ENCODE results near the gene MRPS7. TPM values are rescaled to one million over a fixed set of nuclear protein-coding genes. Genes with fewer than 3 reads are reported as not detected.

Gene MRPS7
- total RNA-seq, result 10 to 100 TPM; 19.6 to 44.8 (median 34.3) TPM
- polyA plus RNA-seq, result 10 to 100 TPM; 34.1 to 46.4 TPM
- long read RNA-seq, donor 1, transcript MRPS7-201 (5 exons, 1,406 nt), result major isoform, 165 of 202 reads
- long read RNA-seq, donor 1, transcript MRPS7-203 (4 exons, 1,638 nt), result minor isoform, 22 of 202 reads
- long read RNA-seq, donor 1, partial matches to known transcripts, result 1 of 202 reads
- long read RNA-seq, donor 1, other reads (novel, unspliced or antisense), result 10 of 202 reads
- long read RNA-seq, donor 2, transcript MRPS7-201 (5 exons, 1,406 nt), result major isoform, 43 of 82 reads
- long read RNA-seq, donor 2, transcript MRPS7-203 (4 exons, 1,638 nt), result minor isoform, 5 of 82 reads
- long read RNA-seq, donor 2, partial matches to known transcripts, result 27 of 82 reads
- long read RNA-seq, donor 2, other reads (novel, unspliced or antisense), result 5 of 82 reads
- long read RNA-seq, donor 3, transcript MRPS7-201 (5 exons, 1,406 nt), result major isoform, 71 of 83 reads
- long read RNA-seq, donor 3, partial matches to known transcripts, result 1 of 83 reads
- long read RNA-seq, donor 3, other reads (novel, unspliced or antisense), result 7 of 83 reads

DNA sequence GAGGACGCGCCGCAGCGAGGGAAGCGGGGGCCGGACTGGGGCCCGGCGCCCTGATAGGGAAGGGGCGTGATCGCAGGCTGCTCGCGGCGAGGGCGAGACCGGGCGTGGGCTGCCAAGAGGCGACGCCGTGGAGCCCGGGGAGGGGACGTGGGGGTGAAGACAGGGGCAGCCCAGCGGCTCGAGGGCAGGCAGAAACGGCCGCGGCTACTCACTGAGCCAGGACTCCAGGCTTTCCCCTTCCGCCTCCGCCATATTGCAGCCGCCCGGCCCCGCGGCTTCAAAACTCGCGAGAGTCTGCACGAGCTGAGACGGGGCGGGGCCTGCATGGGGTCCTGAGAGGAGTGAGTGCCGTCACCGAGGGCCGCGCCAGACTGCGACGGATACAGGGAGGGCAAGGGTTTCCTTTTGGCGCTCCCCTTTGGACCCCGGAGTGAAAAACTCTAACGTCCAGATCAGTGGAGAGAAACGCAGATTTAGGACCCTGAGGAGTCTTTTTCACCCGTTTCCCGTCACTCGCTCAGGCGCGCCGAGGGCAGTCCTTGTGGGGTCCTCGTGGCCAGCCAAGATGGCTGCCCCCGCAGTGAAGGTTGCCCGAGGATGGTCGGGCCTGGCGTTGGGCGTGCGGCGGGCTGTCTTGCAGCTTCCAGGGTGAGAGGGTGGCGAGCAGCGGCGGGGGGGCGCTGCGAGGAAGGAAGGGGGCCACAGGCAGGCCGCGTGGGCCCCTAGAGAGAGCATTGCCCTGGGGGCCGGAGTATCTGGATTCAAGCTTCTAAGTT, at the start of gene MRPS7, which contains the start of gene GGA3:
MRPS7 (plus strand) TSS at position 544 of the 776 bp plus-strand sequence; CDS start at position 566, 22 bp downstream.
GGA3 (minus strand) TSS at position 271 of the 776 bp plus-strand sequence; CDS start at position 252, 19 bp downstream.
- no peaks in the 10 kb centered on the region for H3K36me3 ChIP-seq
- intact Hi-C loops (cut with DNase I), result no loop called here
- peaks cover 6% of the 10 kb centered on the region for H3K4me1 ChIP-seq (ENCODE audit: insufficient read depth)
- H3K27me3 ChIP-seq, result no peaks in the 10 kb centered on the region
- peak within 1 kb of the TSS; percentile 94 to 98 for H3K27ac ChIP-seq
- peak within 1 kb of the TSS; percentile 91 for H3K4me3 ChIP-seq
- DNase-seq, result peak; percentile 95 to 97 (median 96)
- TF ChIP-seq EP300 (IDR thresholded peaks at IDR 0.05) (no peak), POLR2A (IDR thresholded peaks at IDR 0.05) (peak; percentile 52)
- TF ChIP-seq, protein P1, sequence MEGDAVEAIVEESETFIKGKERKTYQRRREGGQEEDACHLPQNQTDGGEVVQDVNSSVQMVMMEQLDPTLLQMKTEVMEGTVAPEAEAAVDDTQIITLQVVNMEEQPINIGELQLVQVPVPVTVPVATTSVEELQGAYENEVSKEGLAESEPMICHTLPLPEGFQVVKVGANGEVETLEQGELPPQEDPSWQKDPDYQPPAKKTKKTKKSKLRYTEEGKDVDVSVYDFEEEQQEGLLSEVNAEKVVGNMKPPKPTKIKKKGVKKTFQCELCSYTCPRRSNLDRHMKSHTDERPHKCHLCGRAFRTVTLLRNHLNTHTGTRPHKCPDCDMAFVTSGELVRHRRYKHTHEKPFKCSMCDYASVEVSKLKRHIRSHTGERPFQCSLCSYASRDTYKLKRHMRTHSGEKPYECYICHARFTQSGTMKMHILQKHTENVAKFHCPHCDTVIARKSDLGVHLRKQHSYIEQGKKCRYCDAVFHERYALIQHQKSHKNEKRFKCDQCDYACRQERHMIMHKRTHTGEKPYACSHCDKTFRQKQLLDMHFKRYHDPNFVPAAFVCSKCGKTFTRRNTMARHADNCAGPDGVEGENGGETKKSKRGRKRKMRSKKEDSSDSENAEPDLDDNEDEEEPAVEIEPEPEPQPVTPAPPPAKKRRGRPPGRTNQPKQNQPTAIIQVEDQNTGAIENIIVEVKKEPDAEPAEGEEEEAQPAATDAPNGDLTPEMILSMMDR (IDR thresholded peaks at IDR 0.05), result peak in 1 of 3 donors; percentile 22
- H3K9me3 ChIP-seq, result no peaks in the 10 kb centered on the region
- WGBS, 3 donors, result 0 to 1% (median 0%) methylated on average over 44 to 67 of the region's 69 CpGs

DNA sequence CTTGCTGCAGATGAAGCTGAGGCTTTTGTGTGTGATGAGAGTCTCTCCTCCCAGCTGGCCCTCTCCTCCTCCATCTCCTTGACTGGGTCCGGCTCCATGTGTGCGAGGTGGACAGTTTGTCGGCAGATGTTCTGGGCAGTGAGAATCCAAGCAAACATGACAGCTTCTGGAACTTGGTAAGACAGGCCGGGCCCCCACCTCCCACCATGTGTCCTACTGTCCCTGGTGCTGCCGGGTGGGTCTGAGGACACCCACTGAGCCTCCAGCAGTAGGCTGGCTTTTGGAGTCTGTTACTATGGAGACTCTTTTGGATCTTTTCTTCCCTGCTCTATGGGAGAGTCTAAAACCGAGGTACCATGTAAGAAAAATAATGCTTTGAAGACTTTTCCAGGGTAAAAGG, 43.5 kb upstream of the MRPS7 start:
- H3K9me3 ChIP-seq, result no peaks in the 10 kb centered on the region
- no peak overlapping the region for H3K4me3 ChIP-seq
- 78 to 95% (median 84%) methylated on average over 6 of the region's 6 CpGs for WGBS, 3 donors
- no peaks in the 10 kb centered on the region for H3K27me3 ChIP-seq
- TF ChIP-seq, protein P1 (IDR thresholded peaks at IDR 0.05), result no peak
- TF ChIP-seq EP300 (IDR thresholded peaks at IDR 0.05), result no peak
- TF ChIP-seq POLR2A (IDR thresholded peaks at IDR 0.05), result no peak
- H3K27ac ChIP-seq, result no peak overlapping the region
- intact Hi-C loops (cut with DNase I), result no loop called here
- H3K36me3 ChIP-seq, result no peaks in the 10 kb centered on the region
- H3K4me1 ChIP-seq (ENCODE audit: insufficient read depth), result no peaks in the 10 kb centered on the region
- DNase-seq, result no peak

DNA sequence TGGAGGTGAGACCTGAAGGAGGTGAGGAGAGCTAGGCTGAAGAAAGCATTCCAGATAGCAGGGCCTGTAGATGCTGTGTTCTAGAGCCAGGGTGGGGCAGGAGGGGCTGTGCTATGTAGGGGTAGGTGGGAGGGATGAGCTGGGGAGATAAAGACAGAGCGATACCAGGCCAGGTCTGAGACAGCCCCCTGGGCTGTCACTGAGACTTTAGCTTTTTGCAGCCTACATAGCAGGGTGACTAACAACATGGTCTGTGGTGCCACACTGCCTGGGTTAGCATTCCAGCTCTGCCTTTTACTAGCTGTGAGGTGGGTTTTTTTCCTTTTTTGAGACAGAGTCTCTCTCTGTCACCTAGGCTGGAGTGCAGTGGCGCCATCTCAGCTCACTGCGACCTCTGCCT, 41.9 kb upstream of the MRPS7 start:
- no peak overlapping the region for H3K4me3 ChIP-seq
- H3K4me1 ChIP-seq (ENCODE audit: insufficient read depth), result no peaks in the 10 kb centered on the region
- no peaks in the 10 kb centered on the region for H3K36me3 ChIP-seq
- no peaks in the 10 kb centered on the region for H3K9me3 ChIP-seq
- WGBS, 3 donors, result 93 to 99% (median 98%) methylated on average over 3 of the region's 3 CpGs
- TF ChIP-seq, protein P1 (IDR thresholded peaks at IDR 0.05), result no peak
- TF ChIP-seq POLR2A (IDR thresholded peaks at IDR 0.05) (no peak), EP300 (IDR thresholded peaks at IDR 0.05) (no peak)
- intact Hi-C loops (cut with DNase I), result no loop called here
- H3K27me3 ChIP-seq, result no peaks in the 10 kb centered on the region
- DNase-seq, result no peak
- H3K27ac ChIP-seq, result no peak overlapping the region

DNA sequence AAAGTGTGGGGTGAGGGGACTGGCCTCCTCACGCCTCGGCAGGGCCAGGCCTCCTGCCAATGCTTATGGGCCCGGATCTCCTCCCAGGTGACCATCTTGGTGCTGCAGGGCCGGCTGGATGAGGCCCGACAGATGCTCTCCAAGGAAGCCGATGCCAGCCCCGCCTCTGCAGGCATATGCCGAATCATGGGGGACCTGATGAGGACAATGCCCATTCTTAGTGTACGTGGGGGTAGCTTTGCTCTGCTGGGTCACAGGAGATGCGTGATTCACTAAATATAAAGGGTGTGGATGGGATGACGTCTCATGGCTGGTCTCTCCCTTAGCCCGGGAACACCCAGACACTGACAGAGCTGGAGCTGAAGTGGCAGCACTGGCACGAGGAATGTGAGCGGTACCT, 36.7 kb upstream of the MRPS7 start:
- 68 to 77% (median 69%) methylated on average over 14 of the region's 14 CpGs for WGBS, 3 donors

More for the DNA sequence above, 36.7 kb upstream of the MRPS7 start:
- TF ChIP-seq POLR2A (IDR thresholded peaks at IDR 0.05), result no peak
- TF ChIP-seq EP300 (IDR thresholded peaks at IDR 0.05), result no peak
- TF ChIP-seq, protein P1 (IDR thresholded peaks at IDR 0.05), result no peak
- H3K9me3 ChIP-seq, result no peaks in the 10 kb centered on the region
- DNase-seq, result no peak
- H3K4me3 ChIP-seq, result no peak overlapping the region
- H3K4me1 ChIP-seq (ENCODE audit: insufficient read depth), result no peaks in the 10 kb centered on the region
- no peak overlapping the region for H3K27ac ChIP-seq
- H3K36me3 ChIP-seq, result no peaks in the 10 kb centered on the region
- H3K27me3 ChIP-seq, result no peaks in the 10 kb centered on the region
- intact Hi-C loops (cut with DNase I), result no loop called here

All from ovary (tissue), 10 donors.